ENCODE measurements around the gene INA. TPM values are rescaled to one million over a fixed set of nuclear protein-coding genes. Genes with fewer than 3 reads are reported as not detected.

INA gene
- total RNA-seq, 1 experiment from 2014 or later = 0.52 TPM

GRCh38 chr10:103238506-103239252, 38.3 kb upstream of the INA start:
- Mint-ChIP-seq H3K4me3 (ENCODE audit: unreplicated experiment) (peak overlapping the region; percentile 52), H3K27ac (ENCODE audit: unreplicated experiment) (peak overlapping the region; percentile 88), H3K4me1 (ENCODE audit: low read depth, unreplicated experiment) (peaks cover 35% of the 10 kb centered on the region), H3K27me3 (ENCODE audit: insufficient read depth, unreplicated experiment) (no peaks in the 10 kb centered on the region), H3K36me3 (ENCODE audit: insufficient read depth, unreplicated experiment) (peaks cover 29% of the 10 kb centered on the region), H3K9me3 (ENCODE audit: unreplicated experiment) (no peaks in the 10 kb centered on the region)
- POLR2A ChIA-PET = interaction anchor here (1.1 kb wide), 2 partner anchors 46 to 84 kb away, joined by 6 to 17 read pairs; partner anchors contain the start of gene NT5C2
- Histone ChIP-seq H3K4me3 (ENCODE audit: low read depth, low read length) (no peak overlapping the region), H3K36me3 (ENCODE audit: control insufficient read depth, insufficient read depth, low read length) (no peaks in the 10 kb centered on the region), H3K27me3 (replicated peaks; ENCODE audit: control insufficient read depth, insufficient read depth, low read length) (no peaks in the 10 kb centered on the region), H3K4me1 (peaks cover 46% of the 10 kb centered on the region), H3K9me3 (no peaks in the 10 kb centered on the region)
- intact Hi-C loops (cut with micrococcal nuclease; ENCODE audit: unreplicated experiment) = loop anchor here (1.0 kb wide), 2 partner anchors 7 to 46 kb away; no protein-coding TSS in a partner anchor
- CTCF ChIA-PET = interaction anchor here (0.5 to 1.5 kb wide), 9 partner anchors 21 to 321 kb away, joined by 3 to 27 read pairs (median 4); partner anchors contain the start of genes CNNM2 and NT5C2
- TSS peak; percentile 62 for BruUV-seq (replicated peaks)
- peak; percentile 12 to 60 for TF ChIP-seq CTCF (IDR thresholded peaks at IDR 0.05; ENCODE audit: insufficient read depth in 1 of 2, low read depth in 1 of 2, low read length in 1 of 2, severe bottlenecking in 1 of 2, unreplicated experiment in 1 of 2)
- peak; percentile 92 to 96 for DNase-seq

GRCh38 chr10:103241262-103242011, 35.5 kb upstream of the INA start:
- no peaks in the 10 kb centered on the region for H3K27me3 Mint-ChIP-seq (ENCODE audit: insufficient read depth, unreplicated experiment)
- Histone ChIP-seq H3K4me1 (peaks cover 46% of the 10 kb centered on the region), H3K27me3 (replicated peaks; ENCODE audit: control insufficient read depth, insufficient read depth, low read length) (no peaks in the 10 kb centered on the region), H3K9me3 (no peaks in the 10 kb centered on the region), H3K36me3 (ENCODE audit: control insufficient read depth, insufficient read depth, low read length) (no peaks in the 10 kb centered on the region), H3K4me3 (ENCODE audit: low read depth, low read length) (no peak overlapping the region)
- H3K4me3 Mint-ChIP-seq (ENCODE audit: unreplicated experiment) = peak overlapping the region; percentile 67
- peak overlapping the region; percentile 88 for H3K27ac Mint-ChIP-seq (ENCODE audit: unreplicated experiment)
- no peak for TF ChIP-seq CTCF (IDR thresholded peaks at IDR 0.05; ENCODE audit: insufficient read depth in 1 of 2, low read depth in 1 of 2, low read length in 1 of 2, severe bottlenecking in 1 of 2, unreplicated experiment in 1 of 2)
- BruUV-seq (replicated peaks) = TSS peak; percentile 62
- DNase-seq = peak; percentile 80 to 84
- ChIA-PET CTCF (interaction anchor here (1.3 to 2.1 kb wide), 2 partner anchors 10 to 49 kb away, joined by 7 to 11 read pairs; no protein-coding TSS in a partner anchor), POLR2A (interaction anchor here (1.0 to 1.7 kb wide), 2 partner anchors 10 to 49 kb away, joined by 5 to 17 read pairs; partner anchors contain the start of gene NT5C2)
- intact Hi-C loops (cut with micrococcal nuclease; ENCODE audit: unreplicated experiment) = loop anchor here (5.0 to 10.0 kb wide), 3 partner anchors 129 to 407 kb away; partner anchors contain the start of gene CYP17A1
- peaks cover 44% of the 10 kb centered on the region for H3K4me1 Mint-ChIP-seq (ENCODE audit: low read depth, unreplicated experiment)
- H3K36me3 Mint-ChIP-seq (ENCODE audit: insufficient read depth, unreplicated experiment) = peaks cover 29% of the 10 kb centered on the region
- H3K9me3 Mint-ChIP-seq (ENCODE audit: unreplicated experiment) = no peaks in the 10 kb centered on the region

Measured in Caco-2 (cell line).